ENCODE measurements around the gene ADAM17. TPM values are rescaled to one million over a fixed set of nuclear protein-coding genes. Genes with fewer than 3 reads are reported as not detected.
"Not testable (repeated sequence)": the region's sequence is repeated elsewhere in the genome, so short reads cannot be mapped to it uniquely, and the experiment has no call there.

ADAM17 gene
- total RNA-seq, 1 donor from 2014 or later = 25.0 TPM

GRCh38 chr2:9565436-9566153 is 10.0 kb upstream of the ADAM17 start:
- DNase-seq (ENCODE audit: low spot score) = peak; percentile 93

- DNase-seq (ENCODE audit: low spot score) = no peak
Observed at GRCh38 chr2:9560628-9561027, 5.0 kb upstream of the ADAM17 start.

- peak; percentile 24 for DNase-seq (ENCODE audit: low spot score)
Observed at GRCh38 chr2:9558948-9559381, 3.3 kb upstream of the ADAM17 start.

- DNase-seq (ENCODE audit: low spot score) = peak; percentile 47
Observed at GRCh38 chr2:9556121-9556743, 602 bp upstream of the ADAM17 start.

- peak; percentile 90 for DNase-seq (ENCODE audit: low spot score)
Observed at GRCh38 chr2:9554921-9555296, 721 bp downstream of the ADAM17 start.

- DNase-seq (ENCODE audit: low spot score) = peak; percentile 75
Observed at GRCh38 chr2:9552219-9553178, 3.1 kb downstream of the ADAM17 start.

GRCh38 chr2:9550859-9551391 is 4.7 kb downstream of the ADAM17 start:
- DNase-seq (ENCODE audit: low spot score) = not testable (repeated sequence)

- DNase-seq (ENCODE audit: low spot score) = no peak
Observed at GRCh38 chr2:9549420-9549819, 6.2 kb downstream of the ADAM17 start.

GRCh38 chr2:9548506-9548905 is 7.1 kb downstream of the ADAM17 start:
- no peak for DNase-seq (ENCODE audit: low spot score)

- DNase-seq (ENCODE audit: low spot score) = no peak
Observed at GRCh38 chr2:9547262-9547991, 8.2 kb downstream of the ADAM17 start.

GRCh38 chr2:9545502-9545901 is 10.1 kb downstream of the ADAM17 start:
- DNase-seq (ENCODE audit: low spot score) = no peak

GRCh38 chr2:9543557-9543956 is 12.1 kb downstream of the ADAM17 start:
- no peak for DNase-seq (ENCODE audit: low spot score)

GRCh38 chr2:9539531-9539930 is 16.1 kb downstream of the ADAM17 start:
- no peak for DNase-seq (ENCODE audit: low spot score)

GRCh38 chr2:9538000-9538507 is 17.6 kb downstream of the ADAM17 start:
- peak; percentile 52 for DNase-seq (ENCODE audit: low spot score)

- no peak for DNase-seq (ENCODE audit: low spot score)
Observed at GRCh38 chr2:9536504-9536903, 19.1 kb downstream of the ADAM17 start.

- DNase-seq (ENCODE audit: low spot score) = no peak
Observed at GRCh38 chr2:9535177-9535576, 20.5 kb downstream of the ADAM17 start.

- DNase-seq (ENCODE audit: low spot score) = no peak
Observed at GRCh38 chr2:9533663-9534062, 22.0 kb downstream of the ADAM17 start.

GRCh38 chr2:9532421-9532820 is 23.2 kb downstream of the ADAM17 start:
- DNase-seq (ENCODE audit: low spot score) = no peak

- DNase-seq (ENCODE audit: low spot score) = no peak
Observed at GRCh38 chr2:9527995-9528787, 27.4 kb downstream of the ADAM17 start.

- no peak for DNase-seq (ENCODE audit: low spot score)
Observed at GRCh38 chr2:9525266-9525665, 30.4 kb downstream of the ADAM17 start.

Data from umbilical cord (tissue), 2 donors.